Measurements from ENCODE around the gene HOXB3. TPM values are rescaled to one million over a fixed set of nuclear protein-coding genes. Genes with fewer than 3 reads are reported as not detected.

The HOXB3 gene
- total RNA-seq, 1 experiment from 2014 or later: not detected

DNA sequence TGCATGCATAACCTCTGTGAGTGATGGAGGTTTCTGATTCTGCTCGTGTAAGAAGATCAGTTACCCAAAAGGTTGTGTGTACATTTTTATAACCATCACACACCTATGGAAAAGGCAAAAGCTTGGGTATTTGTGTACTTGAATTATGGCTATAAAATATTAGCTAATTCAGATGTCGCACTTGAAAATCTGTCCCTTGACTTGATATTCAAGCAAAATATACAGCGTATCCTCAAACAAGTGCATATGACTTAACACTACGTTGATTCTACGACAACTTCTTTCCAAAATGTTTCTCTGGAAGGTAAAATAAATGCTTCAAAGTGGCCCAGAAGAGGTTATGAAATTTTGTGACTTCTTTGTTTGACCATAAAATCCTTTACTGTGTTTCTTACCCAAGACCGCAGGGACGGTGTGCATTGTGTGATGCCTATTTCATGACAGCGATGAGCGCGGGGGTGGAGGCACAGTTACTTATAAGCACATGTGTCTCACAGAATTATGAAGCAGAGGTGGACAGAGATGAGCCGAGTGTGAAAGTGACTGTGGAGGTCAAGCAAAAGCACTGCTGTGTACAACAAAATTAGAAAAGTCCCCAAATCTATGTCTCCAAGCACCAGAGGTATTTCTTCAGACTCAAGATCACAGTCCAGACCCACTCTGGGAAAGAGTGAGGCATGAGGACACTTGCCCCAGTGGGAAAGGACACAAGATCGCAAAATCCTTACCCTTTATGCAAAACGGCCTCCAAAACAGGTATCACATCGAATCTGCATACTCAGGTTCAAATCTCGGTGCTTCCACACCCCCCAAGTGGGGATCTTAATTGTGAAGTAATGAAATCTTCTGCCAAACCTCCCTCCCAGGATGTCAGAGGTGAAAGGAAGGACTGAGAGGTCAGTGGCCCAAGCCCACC is 40.2 kb upstream of the HOXB3 start:
- H3K23ac ChIP-seq (ENCODE audit: insufficient read length, low read depth, low read length): no peak overlapping the region
- Mint-ChIP-seq H3K27me3 (ENCODE audit: low read depth) (peaks cover 100% of the 10 kb centered on the region), H3K4me1 (peaks cover 7 to 13% of the 10 kb centered on the region in 2 experiments), H3K4me3 (no peak overlapping the region), H3K9me3 (peaks cover 4 to 17% of the 10 kb centered on the region in 2 experiments), H3K27ac (no peak overlapping the region), H3K36me3 (ENCODE audit: insufficient read depth in 1 of 3, low read depth in 3 of 3) (peaks cover 0 to 1% (median 0%) of the 10 kb centered on the region in 3 experiments; a peak in 2 of 7 replicates)
- H4K8ac ChIP-seq (replicated peaks; ENCODE audit: insufficient read length, low read depth, low read length): no peak overlapping the region
- H2BK20ac ChIP-seq (ENCODE audit: low read depth, low read length, poor library complexity, severe bottlenecking): no peak overlapping the region
- peak; percentile 23 for DNase-seq
- H4K91ac ChIP-seq (ENCODE audit: insufficient read length, low read depth, low read length): no peak overlapping the region
- H3K27ac ChIP-seq (ENCODE audit: insufficient read length, low read depth, low read length): no peak overlapping the region
- peaks cover under 1% of the 10 kb centered on the region for H3K23me2 ChIP-seq (ENCODE audit: insufficient read length, low read depth, low read length, poor library complexity, severe bottlenecking)
- no peak overlapping the region for H3K4ac ChIP-seq (ENCODE audit: low read depth, low read length)
- H2AK5ac ChIP-seq (ENCODE audit: insufficient read length, low read length): no peak overlapping the region
- no peak overlapping the region for H3K56ac ChIP-seq (ENCODE audit: insufficient read length, low read depth, low read length)
- no peaks in the 10 kb centered on the region for H3K79me2 ChIP-seq (ENCODE audit: insufficient read depth, low read length)
- H3K4me2 ChIP-seq (ENCODE audit: insufficient read depth, insufficient read length, low read length): no peak overlapping the region
- WGBS (ENCODE audit: extremely low coverage, insufficient read length, low lambda C conversion rate): no CpG with 5 or more reads among the region's 15 CpGs
- no peaks in the 10 kb centered on the region for H4K20me1 ChIP-seq (ENCODE audit: control insufficient read depth, insufficient read depth, insufficient read length)
- no peak overlapping the region for H2BK120ac ChIP-seq (ENCODE audit: low read depth, low read length, poor library complexity, severe bottlenecking)
- no peak overlapping the region for H3K9ac ChIP-seq (ENCODE audit: extremely low read depth, insufficient read length, low read length)
- no peak overlapping the region for H2AFZ ChIP-seq (ENCODE audit: low read length)
- H3K14ac ChIP-seq (ENCODE audit: insufficient read depth, low read length): no peak overlapping the region
- no peaks in the 10 kb centered on the region for H3K9me3 ChIP-seq (ENCODE audit: control insufficient read depth, low read depth, low read length)
- H2BK12ac ChIP-seq (ENCODE audit: insufficient read length, low read depth, low read length): no peak overlapping the region
- H2BK15ac ChIP-seq (ENCODE audit: low read depth, low read length): no peak overlapping the region
- no peak overlapping the region for H4K5ac ChIP-seq (ENCODE audit: insufficient read length, low read depth, low read length)
- H3K79me1 ChIP-seq (ENCODE audit: insufficient read depth, low read depth, low read length, poor library complexity, severe bottlenecking): no peaks in the 10 kb centered on the region
- no peaks in the 10 kb centered on the region; the same call in none of the 2 replicates for H3K4me1 ChIP-seq (ENCODE audit: insufficient read depth, low read length)
- H3K27me3 ChIP-seq (ENCODE audit: insufficient read depth, low read length): peaks cover 99% of the 10 kb centered on the region
- no peak overlapping the region for H3K18ac ChIP-seq (ENCODE audit: insufficient read length, low read depth, low read length)
- TF ChIP-seq, protein P1, sequence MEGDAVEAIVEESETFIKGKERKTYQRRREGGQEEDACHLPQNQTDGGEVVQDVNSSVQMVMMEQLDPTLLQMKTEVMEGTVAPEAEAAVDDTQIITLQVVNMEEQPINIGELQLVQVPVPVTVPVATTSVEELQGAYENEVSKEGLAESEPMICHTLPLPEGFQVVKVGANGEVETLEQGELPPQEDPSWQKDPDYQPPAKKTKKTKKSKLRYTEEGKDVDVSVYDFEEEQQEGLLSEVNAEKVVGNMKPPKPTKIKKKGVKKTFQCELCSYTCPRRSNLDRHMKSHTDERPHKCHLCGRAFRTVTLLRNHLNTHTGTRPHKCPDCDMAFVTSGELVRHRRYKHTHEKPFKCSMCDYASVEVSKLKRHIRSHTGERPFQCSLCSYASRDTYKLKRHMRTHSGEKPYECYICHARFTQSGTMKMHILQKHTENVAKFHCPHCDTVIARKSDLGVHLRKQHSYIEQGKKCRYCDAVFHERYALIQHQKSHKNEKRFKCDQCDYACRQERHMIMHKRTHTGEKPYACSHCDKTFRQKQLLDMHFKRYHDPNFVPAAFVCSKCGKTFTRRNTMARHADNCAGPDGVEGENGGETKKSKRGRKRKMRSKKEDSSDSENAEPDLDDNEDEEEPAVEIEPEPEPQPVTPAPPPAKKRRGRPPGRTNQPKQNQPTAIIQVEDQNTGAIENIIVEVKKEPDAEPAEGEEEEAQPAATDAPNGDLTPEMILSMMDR (conservative IDR thresholded peaks at IDR 0.05): no peak
- H2BK5ac ChIP-seq (ENCODE audit: insufficient read length, low read length): no peak overlapping the region
- no peak overlapping the region for H3T11ph ChIP-seq (ENCODE audit: low read length)
